Measurements from ENCODE around the gene FIBP.

Gene FIBP

DNA sequence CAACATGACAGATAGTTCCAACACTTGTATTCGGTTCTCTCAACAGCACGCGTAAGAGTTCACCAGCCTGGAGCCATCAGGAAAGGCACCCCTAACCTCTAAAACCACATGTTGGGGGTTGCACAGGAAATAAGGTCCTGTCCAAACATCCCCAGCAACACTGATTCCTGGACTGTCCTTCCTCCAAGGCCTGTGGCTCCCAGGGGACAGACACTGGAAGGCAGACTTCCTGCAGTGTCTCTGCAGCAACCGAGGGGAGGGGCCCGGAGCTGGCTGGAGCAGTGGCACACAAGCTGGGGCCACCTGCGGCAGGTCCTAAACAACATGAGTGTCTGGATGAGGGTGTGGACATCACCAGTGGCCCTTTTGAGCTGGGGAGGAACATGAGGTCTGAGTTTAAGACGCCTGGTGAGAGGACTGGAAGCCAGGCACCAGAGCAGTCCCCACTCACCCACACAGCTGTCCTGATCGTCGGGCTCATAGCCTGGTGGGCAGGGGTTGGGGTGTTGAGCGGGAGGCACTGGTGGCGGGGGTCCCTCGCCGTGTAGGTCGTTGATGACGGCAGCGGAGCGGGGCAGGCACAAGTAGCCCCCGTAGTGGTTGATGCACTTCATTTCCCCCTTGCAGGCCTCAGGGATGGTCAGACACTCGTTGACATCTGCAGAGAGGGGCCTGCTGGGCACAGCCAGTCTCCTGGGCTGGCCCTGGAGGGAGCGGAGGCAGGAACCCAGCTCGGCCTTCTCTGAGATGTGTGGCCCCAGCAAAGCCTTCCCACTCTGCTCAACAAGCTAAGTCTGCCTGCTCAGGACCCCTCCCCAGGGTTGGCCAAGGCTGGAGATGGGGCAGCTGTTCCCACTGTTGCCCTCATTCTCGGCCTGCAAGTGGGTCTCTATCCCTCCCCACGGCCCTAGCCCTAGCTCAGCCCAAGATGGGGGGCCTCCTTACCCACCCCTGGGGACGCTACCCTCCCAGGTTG, 17.3 kb downstream of the FIBP start:
- Histone ChIP-seq H3K27me3 (ENCODE audit: control insufficient read depth, insufficient read depth, low read length) (no peaks in the 10 kb centered on the region), H3K4me1 (ENCODE audit: control insufficient read depth, insufficient read depth, low read length) (no peaks in the 10 kb centered on the region), H3K36me3 (ENCODE audit: control insufficient read depth, insufficient read depth, low read length) (no peaks in the 10 kb centered on the region), H3K9me3 (ENCODE audit: control insufficient read depth, insufficient read depth, low read length) (no peaks in the 10 kb centered on the region), H3K27ac (ENCODE audit: low read length) (no peak overlapping the region), H3K4me3 (ENCODE audit: low read length) (no peak overlapping the region)
- DNase-seq (ENCODE audit: low read depth, low spot score): no peak
- no CpG with 5 or more reads among the region's 24 CpGs for WGBS (ENCODE audit: insufficient coverage, insufficient read length)

DNA sequence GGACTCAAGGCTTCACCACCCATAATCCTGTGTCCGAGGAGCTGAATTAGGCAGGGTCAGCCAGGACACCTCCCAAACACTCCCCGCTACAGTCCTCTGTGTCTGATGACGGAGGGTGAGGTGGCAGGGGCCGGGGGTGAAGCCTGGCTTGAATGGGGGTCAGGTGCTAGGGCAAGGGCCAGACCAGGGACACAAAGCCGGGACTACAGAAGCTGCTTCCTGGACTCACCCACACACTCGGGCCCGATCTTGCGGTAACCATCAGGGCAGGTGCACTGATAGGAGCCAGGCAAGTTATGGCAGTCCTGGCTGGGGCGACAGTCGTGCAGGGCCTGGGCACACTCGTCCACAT, 18.0 kb downstream of the FIBP start:
- no peak overlapping the region for H3K27ac ChIP-seq (ENCODE audit: low read length)

DNA sequence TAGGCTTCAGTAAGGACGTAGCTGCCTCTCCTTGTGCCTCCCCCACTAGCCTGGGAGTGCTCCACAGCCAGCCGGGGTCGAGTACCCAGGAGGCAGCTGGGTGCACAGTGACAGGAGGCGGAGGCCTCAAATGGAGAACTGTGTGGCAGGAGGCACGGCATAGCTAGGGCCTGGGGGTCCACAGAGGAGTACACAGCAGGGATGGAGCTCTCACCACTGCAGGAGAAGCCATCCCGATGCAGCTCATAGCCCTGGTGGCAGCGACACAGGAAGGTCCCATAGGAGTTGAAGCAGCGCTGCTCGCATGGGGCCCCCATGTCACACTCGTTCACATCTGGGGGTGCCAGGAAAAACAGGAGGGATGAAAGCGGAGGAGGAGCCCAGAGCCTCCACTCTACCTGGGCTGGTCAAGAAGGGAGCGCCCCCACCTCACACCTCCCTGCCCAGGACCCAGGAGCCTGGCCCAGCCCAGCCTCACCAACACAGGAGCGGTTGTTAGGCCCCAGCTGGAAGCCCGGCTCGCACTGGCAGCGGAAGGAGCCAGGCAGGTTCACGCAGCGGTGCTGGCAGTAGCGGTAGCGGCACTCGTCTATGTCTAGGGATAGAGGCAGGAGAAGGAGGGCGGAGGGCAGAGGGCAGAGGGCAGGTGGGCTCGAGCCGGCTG, 18.5 kb downstream of the FIBP start:
- H3K4me3 ChIP-seq (ENCODE audit: low read length): no peak overlapping the region
- no peaks in the 10 kb centered on the region for H3K9me3 ChIP-seq (ENCODE audit: control insufficient read depth, insufficient read depth, low read length)
- H3K36me3 ChIP-seq (ENCODE audit: control insufficient read depth, insufficient read depth, low read length): peaks cover 10% of the 10 kb centered on the region; the same call in 1 of the 2 replicates
- no CpG with 5 or more reads among the region's 24 CpGs for WGBS (ENCODE audit: insufficient coverage, insufficient read length)
- no peak for DNase-seq (ENCODE audit: low read depth, low spot score)
- no peaks in the 10 kb centered on the region for H3K27me3 ChIP-seq (ENCODE audit: control insufficient read depth, insufficient read depth, low read length)
- H3K4me1 ChIP-seq (ENCODE audit: control insufficient read depth, insufficient read depth, low read length): no peaks in the 10 kb centered on the region
- no peak overlapping the region for H3K27ac ChIP-seq (ENCODE audit: low read length)

More for the DNA sequence above, 18.0 kb downstream of the FIBP start:
- H3K4me1 ChIP-seq (ENCODE audit: control insufficient read depth, insufficient read depth, low read length): no peaks in the 10 kb centered on the region
- no CpG with 5 or more reads among the region's 11 CpGs for WGBS (ENCODE audit: insufficient coverage, insufficient read length)
- no peaks in the 10 kb centered on the region for H3K9me3 ChIP-seq (ENCODE audit: control insufficient read depth, insufficient read depth, low read length)
- no peak for DNase-seq (ENCODE audit: low read depth, low spot score)
- peaks cover 6% of the 10 kb centered on the region; the same call in 1 of the 2 replicates for H3K36me3 ChIP-seq (ENCODE audit: control insufficient read depth, insufficient read depth, low read length)
- no peaks in the 10 kb centered on the region for H3K27me3 ChIP-seq (ENCODE audit: control insufficient read depth, insufficient read depth, low read length)
- no peak overlapping the region for H3K4me3 ChIP-seq (ENCODE audit: low read length)

DNA sequence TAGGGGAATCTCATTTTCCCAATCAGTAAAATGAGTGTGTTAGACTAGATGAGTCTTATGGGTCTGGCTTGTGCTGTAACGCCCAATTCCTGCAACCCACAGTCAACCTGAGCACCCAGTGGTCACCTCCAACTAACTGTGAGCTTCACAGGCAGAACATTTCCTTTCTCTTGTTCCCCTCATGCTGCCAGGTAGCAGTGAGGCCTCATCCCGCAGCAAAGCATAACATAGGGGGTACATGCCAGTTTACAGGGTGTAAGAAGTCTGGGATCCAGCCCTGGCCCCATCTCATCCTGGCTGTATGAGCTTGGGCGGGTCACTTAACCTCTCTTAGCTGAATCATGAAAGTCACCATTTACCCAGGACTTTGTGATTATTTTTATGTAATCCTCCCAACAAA, 19.4 kb downstream of the FIBP start:
- no CpG with 5 or more reads among the region's 3 CpGs for WGBS (ENCODE audit: insufficient coverage, insufficient read length)
- Histone ChIP-seq H3K27ac (ENCODE audit: low read length) (no peak overlapping the region), H3K9me3 (ENCODE audit: control insufficient read depth, insufficient read depth, low read length) (no peaks in the 10 kb centered on the region), H3K27me3 (ENCODE audit: control insufficient read depth, insufficient read depth, low read length) (no peaks in the 10 kb centered on the region), H3K4me3 (ENCODE audit: low read length) (no peak overlapping the region), H3K4me1 (ENCODE audit: control insufficient read depth, insufficient read depth, low read length) (no peaks in the 10 kb centered on the region), H3K36me3 (ENCODE audit: control insufficient read depth, insufficient read depth, low read length) (peaks cover 16% of the 10 kb centered on the region)
- no peak for DNase-seq (ENCODE audit: low read depth, low spot score)

DNA sequence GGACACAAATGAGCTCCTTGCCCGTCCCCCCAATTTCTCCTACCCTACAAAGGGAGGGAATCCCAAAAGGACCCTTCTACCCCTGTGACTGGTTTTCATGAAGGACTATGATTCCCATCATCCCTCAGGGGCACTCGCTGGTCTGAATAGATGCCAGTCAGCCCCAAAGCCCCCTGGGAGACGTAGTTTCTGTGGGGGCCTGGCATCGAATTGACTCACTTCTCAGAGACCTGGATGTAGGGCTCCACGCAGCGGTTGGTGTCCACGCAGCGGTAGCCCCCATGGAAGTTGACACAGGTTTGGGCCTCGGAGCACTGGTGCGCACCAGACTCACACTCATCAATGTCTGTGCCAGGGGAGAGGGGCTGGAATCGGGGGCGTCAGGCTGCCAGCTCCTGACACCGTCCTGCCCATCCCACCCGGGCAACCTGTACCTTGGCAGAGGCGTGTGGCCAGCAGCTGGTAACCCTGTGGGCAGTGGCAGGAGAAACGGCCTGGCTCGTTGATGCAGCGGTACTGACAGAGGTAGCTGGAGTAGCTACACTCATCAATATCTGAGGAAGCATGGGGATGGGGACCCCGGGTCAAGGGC, 20.1 kb downstream of the FIBP start:
- H3K9me3 ChIP-seq (ENCODE audit: control insufficient read depth, insufficient read depth, low read length): no peaks in the 10 kb centered on the region
- no peak overlapping the region for H3K27ac ChIP-seq (ENCODE audit: low read length)
- peaks cover 19% of the 10 kb centered on the region for H3K36me3 ChIP-seq (ENCODE audit: control insufficient read depth, insufficient read depth, low read length)
- DNase-seq (ENCODE audit: low read depth, low spot score): no peak
- no peaks in the 10 kb centered on the region for H3K4me1 ChIP-seq (ENCODE audit: control insufficient read depth, insufficient read depth, low read length)
- peak overlapping the region; percentile 58; the same call in 1 of the 2 replicates for H3K4me3 ChIP-seq (ENCODE audit: low read length)
- no CpG with 5 or more reads among the region's 19 CpGs for WGBS (ENCODE audit: insufficient coverage, insufficient read length)
- H3K27me3 ChIP-seq (ENCODE audit: control insufficient read depth, insufficient read depth, low read length): no peaks in the 10 kb centered on the region

DNA sequence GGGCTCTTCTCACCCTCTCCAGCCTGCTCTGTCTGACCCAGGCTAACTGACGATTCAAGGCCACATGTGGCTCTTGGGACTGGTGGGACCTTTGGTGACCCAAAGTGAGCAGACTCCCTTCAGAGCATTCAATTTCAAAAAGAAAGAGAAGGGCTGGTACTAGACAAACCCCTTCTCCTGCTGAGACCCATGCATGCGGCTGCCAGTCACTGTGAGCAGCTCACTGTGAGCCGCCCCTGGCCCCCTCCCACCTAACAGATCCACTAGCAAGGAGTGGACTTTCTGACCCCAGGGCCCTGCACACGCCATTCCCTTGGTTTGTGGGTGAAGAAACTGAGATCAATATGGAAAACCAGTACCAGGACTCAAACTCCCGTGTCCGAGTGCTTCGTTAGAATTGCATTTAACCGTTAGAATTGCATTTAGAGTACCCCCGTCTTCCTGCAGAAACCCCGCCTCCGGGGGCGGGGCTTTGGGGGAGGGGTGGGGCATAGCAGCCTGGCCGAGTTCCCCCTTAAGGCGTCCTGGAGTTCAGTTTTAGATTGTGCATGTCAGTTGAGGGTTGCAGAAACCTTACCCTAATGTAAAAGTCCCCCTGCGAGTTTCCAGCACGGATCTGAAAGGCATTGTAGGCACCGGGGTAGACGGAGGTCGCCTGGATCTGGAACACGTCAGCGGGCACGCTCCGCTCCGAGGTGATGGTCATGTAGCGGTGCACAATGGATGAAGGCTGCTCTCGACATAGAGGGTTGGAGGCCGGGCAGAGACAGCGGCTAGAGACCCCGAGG, 20.8 kb downstream of the FIBP start:
- no CpG with 5 or more reads among the region's 29 CpGs for WGBS (ENCODE audit: insufficient coverage, insufficient read length)
- Histone ChIP-seq H3K36me3 (ENCODE audit: control insufficient read depth, insufficient read depth, low read length) (peaks cover 19% of the 10 kb centered on the region), H3K4me1 (ENCODE audit: control insufficient read depth, insufficient read depth, low read length) (no peaks in the 10 kb centered on the region), H3K27me3 (ENCODE audit: control insufficient read depth, insufficient read depth, low read length) (no peaks in the 10 kb centered on the region), H3K27ac (ENCODE audit: low read length) (no peak overlapping the region), H3K4me3 (ENCODE audit: low read length) (peak overlapping the region; percentile 58; the same call in 1 of the 2 replicates), H3K9me3 (ENCODE audit: control insufficient read depth, insufficient read depth, low read length) (no peaks in the 10 kb centered on the region)
- DNase-seq (ENCODE audit: low read depth, low spot score): no peak

DNA sequence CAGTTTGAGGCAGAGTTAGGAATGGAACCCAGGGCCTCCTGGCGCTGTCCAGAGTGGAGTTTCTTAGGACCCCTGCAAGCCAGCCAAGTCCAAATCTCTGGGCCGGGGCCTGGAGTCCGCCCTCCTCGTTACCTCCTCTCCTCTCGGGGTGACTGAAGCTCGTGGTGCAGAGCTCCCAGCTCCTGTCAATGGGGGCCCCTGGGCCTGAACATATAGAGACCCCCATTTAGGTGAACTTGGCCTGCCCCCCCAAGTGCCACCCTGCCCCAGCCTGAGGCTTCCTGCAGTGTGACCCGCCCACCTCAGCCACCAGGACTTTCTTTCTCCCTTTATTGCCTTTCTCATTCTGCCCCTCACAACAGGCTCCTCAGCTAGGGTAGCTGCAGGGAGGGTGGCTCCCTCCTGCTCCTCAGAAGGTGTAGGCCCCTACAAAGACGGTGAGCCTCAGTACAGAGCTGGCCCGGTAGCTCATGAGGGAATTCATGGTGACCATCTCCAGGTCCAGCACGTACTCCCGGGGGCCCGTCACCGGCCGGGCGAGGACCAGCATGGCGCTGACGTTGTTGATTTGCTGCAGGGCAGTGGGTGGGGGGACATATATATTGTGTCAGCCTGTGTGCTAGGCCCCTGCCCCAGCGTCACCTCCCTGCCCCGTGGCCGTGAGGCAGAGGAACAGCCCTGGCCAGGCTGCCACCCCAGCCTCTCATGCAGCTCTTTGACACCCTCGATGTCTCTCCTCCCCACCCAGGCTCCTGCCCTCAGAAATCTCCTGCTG, 21.6 kb downstream of the FIBP start:
- peaks cover 19% of the 10 kb centered on the region for H3K36me3 ChIP-seq (ENCODE audit: control insufficient read depth, insufficient read depth, low read length)

DNA sequence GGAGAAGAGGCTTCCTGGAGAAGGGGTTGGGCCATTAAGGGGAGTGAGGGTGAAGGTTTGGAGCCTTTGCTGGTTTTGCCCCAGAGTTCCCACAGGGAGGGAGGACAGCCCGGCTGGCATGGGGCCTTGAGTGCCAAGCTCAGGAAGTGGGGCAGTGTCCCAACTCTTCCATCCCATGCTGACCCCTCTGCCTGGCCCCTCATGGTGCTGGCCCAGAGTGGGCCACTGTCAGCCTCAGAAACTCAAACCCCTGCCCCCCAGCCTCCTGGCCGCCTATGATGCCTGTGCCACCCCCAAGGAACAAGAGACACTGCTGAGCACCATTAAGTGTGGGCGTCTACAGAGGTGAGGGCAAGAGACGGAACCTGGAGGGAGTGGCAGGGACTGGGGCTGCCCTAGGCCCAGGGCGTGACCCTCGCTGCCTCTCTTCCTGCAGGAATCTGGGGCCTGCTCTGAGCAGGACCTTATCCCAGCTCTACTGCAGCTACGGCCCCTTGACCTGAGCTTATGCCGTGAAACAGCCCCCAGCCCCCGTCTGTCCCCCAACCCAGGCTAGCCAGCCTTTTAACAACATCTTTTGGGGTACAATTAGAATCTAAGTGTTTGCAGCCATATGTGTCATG, 22.6 kb downstream of the FIBP start:
- H3K27ac ChIP-seq (ENCODE audit: low read length): no peak overlapping the region
- no CpG with 5 or more reads among the region's 9 CpGs for WGBS (ENCODE audit: insufficient coverage, insufficient read length)
- peaks cover 19% of the 10 kb centered on the region for H3K36me3 ChIP-seq (ENCODE audit: control insufficient read depth, insufficient read depth, low read length)
- H3K4me3 ChIP-seq (ENCODE audit: low read length): no peak overlapping the region
- no peaks in the 10 kb centered on the region for H3K27me3 ChIP-seq (ENCODE audit: control insufficient read depth, insufficient read depth, low read length)
- no peaks in the 10 kb centered on the region for H3K4me1 ChIP-seq (ENCODE audit: control insufficient read depth, insufficient read depth, low read length)
- no peaks in the 10 kb centered on the region for H3K9me3 ChIP-seq (ENCODE audit: control insufficient read depth, insufficient read depth, low read length)
- DNase-seq (ENCODE audit: low read depth, low spot score): no peak

More for the DNA sequence above, 21.6 kb downstream of the FIBP start:
- DNase-seq (ENCODE audit: low read depth, low spot score): no peak
- H3K27ac ChIP-seq (ENCODE audit: low read length): no peak overlapping the region
- no peaks in the 10 kb centered on the region for H3K9me3 ChIP-seq (ENCODE audit: control insufficient read depth, insufficient read depth, low read length)
- H3K4me1 ChIP-seq (ENCODE audit: control insufficient read depth, insufficient read depth, low read length): no peaks in the 10 kb centered on the region
- H3K27me3 ChIP-seq (ENCODE audit: control insufficient read depth, insufficient read depth, low read length): no peaks in the 10 kb centered on the region
- no CpG with 5 or more reads among the region's 21 CpGs for WGBS (ENCODE audit: insufficient coverage, insufficient read length)
- H3K4me3 ChIP-seq (ENCODE audit: low read length): no peak overlapping the region

DNA sequence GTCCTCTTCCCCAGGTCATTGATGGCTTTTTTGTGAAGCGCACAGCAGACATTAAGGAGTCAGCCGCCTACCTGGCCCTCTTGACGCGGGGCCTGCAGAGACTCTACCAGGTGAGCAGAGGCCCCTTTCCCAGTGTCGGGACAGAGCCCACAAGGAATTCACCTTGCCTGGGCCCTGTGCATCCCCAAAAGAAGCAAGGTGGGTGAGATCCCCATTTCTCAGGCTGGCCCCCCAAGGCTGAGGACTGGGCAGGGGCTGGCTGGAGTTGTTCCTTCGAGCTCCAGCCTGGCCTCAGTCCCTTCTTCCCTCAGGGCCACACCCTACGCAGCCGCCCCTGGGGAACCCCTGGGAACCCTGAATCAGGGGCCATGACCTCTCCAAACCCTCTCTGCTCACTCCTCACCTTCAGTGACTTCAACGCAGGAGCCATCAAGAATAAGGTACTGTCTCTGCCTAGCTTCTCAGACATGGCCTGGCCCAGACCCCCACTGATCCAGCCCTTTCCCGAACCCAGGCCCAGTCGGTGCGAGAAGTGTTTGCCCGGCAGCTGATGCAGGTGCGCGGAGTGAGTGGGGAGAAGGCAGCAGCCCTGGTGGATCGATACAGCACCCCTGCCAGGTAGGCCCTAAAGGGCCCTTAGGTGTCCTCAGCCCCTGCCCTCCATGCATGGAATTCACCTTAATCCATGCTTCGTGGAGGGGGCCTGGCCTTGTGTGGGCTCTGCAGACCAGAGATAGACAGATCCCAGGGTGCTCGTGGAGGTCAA, 23.4 kb downstream of the FIBP start:
- Histone ChIP-seq H3K27ac (ENCODE audit: low read length) (no peak overlapping the region), H3K4me1 (ENCODE audit: control insufficient read depth, insufficient read depth, low read length) (no peaks in the 10 kb centered on the region), H3K27me3 (ENCODE audit: control insufficient read depth, insufficient read depth, low read length) (no peaks in the 10 kb centered on the region), H3K9me3 (ENCODE audit: control insufficient read depth, insufficient read depth, low read length) (no peaks in the 10 kb centered on the region), H3K4me3 (ENCODE audit: low read length) (no peak overlapping the region), H3K36me3 (ENCODE audit: control insufficient read depth, insufficient read depth, low read length) (peaks cover 19% of the 10 kb centered on the region)
- DNase-seq (ENCODE audit: low read depth, low spot score): no peak
- no CpG with 5 or more reads among the region's 18 CpGs for WGBS (ENCODE audit: insufficient coverage, insufficient read length)
